ENCODE data around the gene CNGB1.
"Not testable (repeated sequence)": the region's sequence is repeated elsewhere in the genome, so short reads cannot be mapped to it uniquely, and the experiment has no call there.

Gene CNGB1

GRCh38 chr16:57846931-57847330 is 124.0 kb downstream of the CNGB1 start:
- DNase-seq = not testable (repeated sequence)

- DNase-seq = no peak
These were observed 124.7 kb downstream of the CNGB1 start for GRCh38 chr16:57846078-57846697.

GRCh38 chr16:57845115-57845514 is 125.8 kb downstream of the CNGB1 start:
- no peak for DNase-seq

GRCh38 chr16:57844416-57845030 is 126.4 kb downstream of the CNGB1 start:
- DNase-seq = no peak

GRCh38 chr16:57843400-57843799 is 127.5 kb downstream of the CNGB1 start:
- DNase-seq = no peak

GRCh38 chr16:57842601-57843000 is 128.3 kb downstream of the CNGB1 start:
- DNase-seq = no peak

- DNase-seq = no peak
These were observed 130.1 kb downstream of the CNGB1 start for GRCh38 chr16:57840833-57841232.

- no peak for DNase-seq
These were observed 132.8 kb downstream of the CNGB1 start for GRCh38 chr16:57838161-57838560.

GRCh38 chr16:57837305-57838125 is 133.4 kb downstream of the CNGB1 start:
- no peak for DNase-seq

GRCh38 chr16:57835439-57835838 is 135.5 kb downstream of the CNGB1 start:
- DNase-seq = not testable (repeated sequence)

- no peak for DNase-seq
These were observed 136.0 kb downstream of the CNGB1 start for GRCh38 chr16:57834936-57835335.
